Suppressor macrophage (primary cell): ENCODE data around the gene VAMP5.
"Not testable (repeated sequence)": the region's sequence is repeated elsewhere in the genome, so short reads cannot be mapped to it uniquely, and the experiment has no call there.

Experiments
- DNase-seq, 4 experiments: peaks; one replicate each; pipeline ENCODE4 v3.0.0-alpha.2; 2020 to 2022

VAMP5 gene

DNA sequence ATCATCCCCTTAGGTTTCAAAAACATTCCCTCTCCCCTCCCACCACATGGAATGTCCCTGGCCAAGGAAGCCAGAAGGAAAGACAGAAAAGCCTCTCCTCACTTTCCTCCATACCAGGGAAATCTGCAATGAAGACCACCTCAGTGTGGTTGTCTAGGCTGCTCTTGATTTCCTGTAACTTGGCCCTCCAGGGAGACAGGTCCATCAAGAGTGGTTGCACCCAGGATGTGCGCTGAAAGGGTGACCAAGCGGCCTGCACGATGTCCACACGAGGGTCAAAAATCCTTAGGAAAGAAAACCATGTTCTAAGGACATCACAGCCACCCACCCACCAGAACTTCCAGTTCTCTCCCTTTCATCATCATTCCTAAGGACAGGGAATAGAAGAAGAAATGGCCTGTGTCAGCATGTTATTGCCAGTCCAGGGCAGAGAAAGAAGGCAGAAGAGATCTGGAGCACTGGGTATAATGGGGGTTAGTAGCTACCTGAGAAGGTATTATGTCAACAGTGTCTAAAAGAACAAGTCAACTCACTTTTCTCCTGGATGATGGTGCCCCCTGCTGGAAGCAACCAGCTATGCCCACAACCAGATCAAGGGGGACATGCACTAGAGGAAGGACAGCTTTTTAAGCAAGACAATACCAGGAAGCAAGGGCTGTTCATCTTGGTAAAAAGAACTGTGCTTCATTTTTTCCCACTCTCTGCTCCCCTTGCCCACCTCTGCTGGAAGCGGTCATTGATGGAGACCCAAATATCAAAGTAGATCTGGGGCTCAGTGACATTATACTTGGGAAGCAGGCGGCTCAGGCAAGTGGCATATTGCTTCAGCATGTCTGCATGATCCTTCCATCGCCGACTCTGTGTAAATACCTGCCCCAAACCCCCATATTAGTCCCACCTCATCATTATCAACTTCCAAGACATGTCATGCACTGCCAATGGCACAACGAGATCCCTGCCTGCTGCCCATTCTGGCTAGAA, 32.2 kb upstream of the VAMP5 start:
- DNase-seq: peak; percentile 83 to 89 (median 86)

DNA sequence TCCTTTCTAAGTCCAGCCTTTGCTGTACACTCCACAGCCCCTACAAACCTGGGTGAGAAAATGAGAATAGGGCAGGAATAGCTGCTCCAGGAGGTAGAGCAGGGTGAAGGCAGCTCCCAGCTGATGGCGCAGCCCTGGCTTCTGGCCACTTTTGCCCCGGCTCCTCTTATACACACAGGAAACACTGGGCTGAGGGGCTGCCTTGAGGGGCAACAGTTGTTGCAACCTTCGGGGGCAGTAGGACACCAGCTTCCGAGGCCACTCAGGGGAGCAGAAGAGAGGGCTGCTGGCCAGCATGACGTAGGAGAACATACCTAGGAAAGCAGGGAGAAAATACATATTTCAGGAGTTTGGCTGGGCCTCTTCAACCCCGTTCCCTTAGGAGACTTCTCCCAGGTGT, 31.0 kb upstream of the VAMP5 start:
- no peak for DNase-seq

- no peak for DNase-seq
Observed at GRCh38 chr2:85554980-85555612, 29.1 kb upstream of the VAMP5 start.

DNA sequence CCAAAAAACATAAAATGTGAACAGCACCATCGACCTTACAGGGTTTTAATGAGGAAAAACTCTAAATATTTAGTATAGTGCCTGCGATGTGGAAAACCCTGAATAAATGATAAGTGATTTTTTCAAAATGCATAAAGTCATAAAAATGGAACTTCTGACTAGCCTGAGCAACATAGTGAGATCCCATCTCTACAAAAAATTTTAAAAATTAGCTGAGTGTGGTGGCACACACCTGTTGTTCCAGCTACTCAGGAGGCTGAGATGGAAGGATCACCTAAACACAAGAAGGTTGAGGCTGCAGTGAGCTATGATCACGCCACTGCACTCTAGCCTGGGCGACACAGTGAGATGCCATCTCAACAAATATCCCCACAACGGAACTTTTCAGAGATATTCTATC, 27.1 kb upstream of the VAMP5 start:
- no peak for DNase-seq

GRCh38 chr2:85558160-85558559, 26.1 kb upstream of the VAMP5 start:
- no peak for DNase-seq

DNA sequence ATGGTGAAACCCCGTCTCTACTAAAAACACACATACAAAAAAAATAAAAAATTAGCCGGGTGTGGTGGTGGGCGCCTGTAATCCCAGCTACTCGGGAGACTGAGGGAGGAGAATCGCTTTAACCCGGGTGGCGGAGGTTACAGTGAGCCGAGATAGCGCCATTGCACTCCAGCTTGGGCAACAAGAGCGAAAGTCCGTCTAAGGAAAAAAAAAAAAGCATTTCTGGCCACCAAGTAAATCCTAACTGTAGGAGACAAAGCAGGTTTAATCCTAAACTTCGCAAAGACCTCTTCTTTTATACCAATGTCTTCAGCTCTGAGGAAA, 23.9 kb upstream of the VAMP5 start:
- not testable (repeated sequence) for DNase-seq

- peak in 1 of 4 experiments; percentile 44 for DNase-seq
Observed at GRCh38 chr2:85560812-85561279, 23.4 kb upstream of the VAMP5 start.

DNA sequence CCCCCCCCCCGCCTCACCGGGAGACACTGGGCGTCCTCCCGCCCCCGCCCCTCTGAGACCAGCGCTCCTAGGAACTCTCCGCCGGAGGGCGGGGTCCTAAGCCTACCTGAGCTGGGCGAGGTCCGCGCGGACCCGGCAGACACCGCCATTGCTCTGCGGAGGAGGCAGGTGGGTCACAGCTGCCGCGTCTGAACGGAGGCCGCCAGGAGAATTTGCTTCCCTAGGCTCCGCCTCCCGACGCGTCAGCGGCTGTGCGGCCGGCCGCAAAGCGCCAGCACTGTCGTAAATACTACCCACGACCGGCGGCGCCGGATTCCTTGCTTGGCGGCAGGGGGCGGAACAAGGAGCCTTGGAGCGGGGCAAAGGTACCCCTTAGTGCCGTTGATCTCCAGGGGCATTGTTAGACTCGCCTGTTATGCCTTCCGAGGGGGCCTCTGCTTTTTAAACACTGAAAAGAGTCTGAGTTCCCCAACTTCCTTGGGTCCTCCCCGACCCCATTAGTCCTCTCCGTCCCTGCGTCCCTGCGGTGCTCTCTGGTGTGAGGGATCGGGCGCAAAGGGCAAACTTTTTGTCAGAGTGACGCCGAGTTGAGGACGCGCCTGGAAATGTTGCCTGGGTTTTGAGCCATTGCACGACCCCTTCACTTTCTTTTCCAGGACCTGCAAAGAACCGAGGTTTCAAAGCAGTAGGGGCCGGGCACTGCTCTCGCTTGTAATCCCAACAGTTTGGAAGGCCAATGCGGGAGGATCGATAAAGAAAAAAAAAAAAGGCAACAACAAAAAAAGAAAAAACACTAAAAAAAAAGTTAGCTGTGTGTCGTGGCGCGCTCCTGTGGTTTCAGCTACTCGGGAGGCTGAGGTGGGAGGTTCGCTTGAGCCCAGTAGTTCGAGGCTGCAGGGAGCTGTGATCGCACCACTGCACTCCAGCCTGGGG, 22.7 kb upstream of the VAMP5 start, which contains the start of gene GGCX:
TSS of gene GGCX (minus strand) at position 214 of the 933 bp plus-strand sequence. CDS start at position 149, 65 bp downstream.
- peak; percentile 95 to 98 (median 97) for DNase-seq

GRCh38 chr2:85564144-85564563, 20.1 kb upstream of the VAMP5 start:
- peak; percentile 65 to 89 (median 80) for DNase-seq

- DNase-seq: peak in 2 of 4 experiments; percentile 40 to 48
Observed at GRCh38 chr2:85566265-85566664, 18.0 kb upstream of the VAMP5 start.

- no peak for DNase-seq
Observed at GRCh38 chr2:85575739-85576138, 8.5 kb upstream of the VAMP5 start.

- DNase-seq: no peak
Observed at GRCh38 chr2:85577063-85577385, 7.2 kb upstream of the VAMP5 start.

GRCh38 chr2:85577386-85578242, 6.6 kb upstream of the VAMP5 start, which contains the start of gene VAMP8:
TSS of gene VAMP8 (plus strand) at chr2:85577586. CDS start at chr2:85577647, 61 bp downstream.
- peak; percentile 68 to 84 (median 78) for DNase-seq

DNA sequence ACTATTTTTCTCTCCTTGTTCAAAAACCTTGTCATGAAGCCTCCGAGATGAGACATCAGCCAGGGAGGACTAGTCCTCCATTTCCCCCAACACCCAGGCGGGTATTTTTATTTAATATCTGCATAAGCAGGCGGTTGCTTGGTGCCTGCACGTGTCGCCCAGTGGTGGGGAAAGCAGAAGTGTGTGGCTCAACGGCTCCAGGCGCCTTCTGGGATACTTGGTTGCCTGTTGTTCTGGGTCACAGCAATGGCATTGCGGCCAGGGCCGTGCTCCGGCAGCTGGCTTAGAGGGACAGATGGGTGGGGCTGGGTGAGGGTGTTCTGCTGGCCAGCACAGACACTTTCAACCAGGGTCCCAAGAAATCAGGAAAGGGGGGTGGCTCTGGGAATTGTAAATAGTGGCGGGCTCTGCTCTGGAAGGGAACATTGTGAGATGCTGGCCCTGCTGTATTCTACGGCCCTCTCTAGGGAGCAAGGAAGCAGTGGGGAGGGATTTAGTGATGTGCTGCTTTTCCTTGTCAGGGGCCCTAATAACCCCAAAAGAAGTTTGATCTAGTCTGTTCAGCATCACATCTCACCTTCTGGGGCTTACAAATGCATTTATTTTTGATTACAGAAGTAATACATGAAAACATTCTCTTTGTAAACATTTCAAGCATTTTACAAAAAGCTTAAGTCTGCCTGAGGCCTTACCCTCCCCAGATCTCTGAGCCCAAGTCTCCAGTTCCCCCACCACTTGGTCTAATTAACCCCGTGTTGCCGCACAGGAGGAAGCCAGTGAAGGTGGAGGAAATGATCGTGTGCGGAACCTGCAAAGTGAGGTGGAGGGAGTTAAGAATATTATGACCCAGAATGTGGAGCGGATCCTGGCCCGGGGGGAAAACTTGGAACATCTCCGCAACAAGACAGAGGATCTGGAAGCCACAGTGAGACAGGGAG, 5.7 kb upstream of the VAMP5 start:
- peak; percentile 79 to 90 (median 89) for DNase-seq

- DNase-seq: peak; percentile 78 to 89 (median 86)
Observed at GRCh38 chr2:85579266-85579935, 4.8 kb upstream of the VAMP5 start.

DNA sequence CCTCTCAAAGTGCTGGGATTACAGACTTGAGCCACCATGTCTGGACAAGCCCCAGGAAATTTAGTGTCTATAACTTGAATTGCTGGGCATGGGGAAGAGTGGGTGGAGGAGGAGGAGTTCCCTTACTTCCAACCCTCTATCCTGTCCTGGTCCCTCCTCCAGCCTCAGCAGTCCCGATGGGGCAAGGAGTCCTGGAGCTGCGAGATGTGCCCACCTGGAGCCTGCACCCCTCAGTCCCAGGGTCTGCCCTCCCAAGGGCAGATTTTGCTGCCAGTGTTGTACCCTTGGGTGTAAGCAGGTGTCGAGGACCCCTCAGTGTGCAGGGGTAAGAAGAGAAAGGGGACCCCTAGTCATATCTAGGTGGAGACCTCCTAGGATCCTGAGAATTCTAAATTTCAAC, 4.0 kb upstream of the VAMP5 start:
- DNase-seq: peak in 1 of 4 experiments; percentile 23

GRCh38 chr2:85582492-85582891, 1.7 kb upstream of the VAMP5 start:
- DNase-seq: peak in 2 of 4 experiments; percentile 48 to 54

GRCh38 chr2:85583667-85584353, 421 bp upstream of the VAMP5 start:
- DNase-seq: peak in 2 of 4 experiments; percentile 19 to 26
